ENCODE data around the gene METTL13. TPM values are rescaled to one million over a fixed set of nuclear protein-coding genes. Genes with fewer than 3 reads are reported as not detected.

METTL13 gene
- total and polyA plus RNA-seq, 9 of the 15 experiments (the other 6 are each of a cell fraction or from before 2014, with no cell fraction given) = 18.9 to 78.9 (median 54.9) TPM

DNA sequence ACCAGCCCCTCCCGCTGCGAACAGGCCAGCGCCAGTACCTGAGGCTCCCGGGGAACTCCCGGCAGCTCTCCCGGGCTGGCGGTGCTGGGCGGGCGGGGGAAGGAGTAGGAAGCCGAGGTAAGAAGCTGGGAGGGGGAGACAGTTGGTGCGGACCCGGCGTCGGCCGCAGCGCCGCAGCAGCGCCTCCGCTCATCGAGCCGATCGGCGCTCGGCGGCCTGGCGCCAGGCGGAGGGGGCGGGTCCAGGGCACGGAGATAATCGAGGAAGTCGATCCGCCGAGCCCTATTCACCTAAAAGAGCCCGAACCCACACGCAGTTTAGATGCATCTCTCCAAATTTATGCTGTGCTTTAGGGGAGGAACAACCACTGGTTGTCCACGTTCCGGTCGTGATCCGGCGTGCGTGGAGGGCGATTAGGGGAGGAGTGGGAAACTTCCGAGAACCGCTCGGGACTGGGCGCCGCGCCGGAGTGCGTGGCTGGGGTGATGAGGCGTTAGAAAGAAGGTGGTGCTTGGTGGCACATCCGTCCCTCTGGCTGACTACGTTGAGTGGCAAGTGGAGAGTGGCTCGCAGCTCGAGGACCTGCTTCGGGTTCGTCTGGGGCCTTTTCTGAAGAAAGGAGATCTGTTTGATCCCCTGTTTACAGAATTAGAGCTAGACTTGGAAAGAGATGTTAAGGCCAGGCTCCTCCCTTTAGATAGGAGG lies 39.4 kb upstream of the METTL13 start, which contains the start of gene VAMP4:
Gene VAMP4 (minus strand): TSS at position 194 of the 705 bp plus-strand sequence. CDS start 3,651 bp downstream, outside the sequence.
- in situ Hi-C loops (cut with MboI) (no loop called here), intact Hi-C loops (cut with micrococcal nuclease) (loop anchor here (1.0 to 10.0 kb wide), 5 partner anchors 21 to 257 kb away; partner anchors contain the start of genes METTL13 and PRRC2C)
- H3K4me3 ChIP-seq = peak within 1 kb of the TSS; percentile 92
- H4K20me1 ChIP-seq (replicated peaks; ENCODE audit: control insufficient read depth, insufficient read depth, low read length) = no peaks in the 10 kb centered on the region
- POLR2A ChIA-PET = interaction anchor here (0.7 to 4.6 kb wide), 8 partner anchors 11 to 1831 kb away, joined by 3 to 31 read pairs (median 4); no protein-coding TSS in a partner anchor
- WGBS (ENCODE audit: insufficient coverage, low coverage, missing lambda C conversion rate) = 0% methylated on average over 31 of the region's 57 CpGs
- peaks cover 14% of the 10 kb centered on the region; the same call in 1 of the 3 replicates for H3K36me3 ChIP-seq (ENCODE audit: control insufficient read depth, insufficient read depth, low read length)
- H3K9ac ChIP-seq (ENCODE audit: insufficient read depth in 1 of 2, low read depth in 2 of 2, low read length in 2 of 2) = peak within 1 kb of the TSS; percentile 87 to 98
- H3K79me2 ChIP-seq (ENCODE audit: control insufficient read depth, insufficient read depth, low read length) = peaks cover 41% of the 10 kb centered on the region
- no peaks in the 10 kb centered on the region for H3K9me1 ChIP-seq (ENCODE audit: control insufficient read depth, insufficient read depth, low read length)
- no peaks in the 10 kb centered on the region for H3K9me3 ChIP-seq (replicated peaks; ENCODE audit: control insufficient read depth, insufficient read depth, low read depth, low read length)
- FAIRE-seq (peak; percentile 73), ATAC-seq (peak; percentile 88), DNase-seq (ENCODE audit: extremely low read depth in 1 of 4, low spot score in 3 of 4) (peak; percentile 91 to 94 (median 94))
- peak within 1 kb of the TSS; percentile 94 for H3K27ac ChIP-seq (ENCODE audit: extremely low read depth, low read depth, low read length)
- TSS peak; percentile 85 for BruUV-seq (replicated peaks)
- peak within 1 kb of the TSS; percentile 98 for H3K4me2 ChIP-seq (ENCODE audit: insufficient read depth, low read length)
- peak within 1 kb of the TSS; percentile 99 for H2AFZ ChIP-seq (ENCODE audit: low read depth, low read length)
- no peaks in the 10 kb centered on the region for H3K27me3 ChIP-seq (ENCODE audit: control insufficient read depth in 2 of 2, insufficient read depth in 2 of 2, low read length in 2 of 2)
- H3K4me1 ChIP-seq (replicated peaks in 1 of 2; ENCODE audit: control insufficient read depth in 2 of 2, insufficient read depth in 2 of 2, low read length in 2 of 2) = peaks cover 12 to 27% of the 10 kb centered on the region in 2 experiments; a peak in 4 of 5 replicates
- CTCF ChIA-PET (ENCODE audit: low intra/inter-chr PET ratio) = interaction anchor here (1.1 kb wide), 1 partner anchor 87 kb away, joined by 3 read pairs; no protein-coding TSS in a partner anchor
- peak; percentile 21 to 34; a peak in 1 of 4 replicates for TF ChIP-seq SIX5 (IDR thresholded peaks at IDR 0.05; ENCODE audit: borderline replicate concordance in 1 of 2, insufficient read depth in 1 of 2, low read depth in 1 of 2, low read length in 2 of 2)
- TF ChIP-seq, protein P1, sequence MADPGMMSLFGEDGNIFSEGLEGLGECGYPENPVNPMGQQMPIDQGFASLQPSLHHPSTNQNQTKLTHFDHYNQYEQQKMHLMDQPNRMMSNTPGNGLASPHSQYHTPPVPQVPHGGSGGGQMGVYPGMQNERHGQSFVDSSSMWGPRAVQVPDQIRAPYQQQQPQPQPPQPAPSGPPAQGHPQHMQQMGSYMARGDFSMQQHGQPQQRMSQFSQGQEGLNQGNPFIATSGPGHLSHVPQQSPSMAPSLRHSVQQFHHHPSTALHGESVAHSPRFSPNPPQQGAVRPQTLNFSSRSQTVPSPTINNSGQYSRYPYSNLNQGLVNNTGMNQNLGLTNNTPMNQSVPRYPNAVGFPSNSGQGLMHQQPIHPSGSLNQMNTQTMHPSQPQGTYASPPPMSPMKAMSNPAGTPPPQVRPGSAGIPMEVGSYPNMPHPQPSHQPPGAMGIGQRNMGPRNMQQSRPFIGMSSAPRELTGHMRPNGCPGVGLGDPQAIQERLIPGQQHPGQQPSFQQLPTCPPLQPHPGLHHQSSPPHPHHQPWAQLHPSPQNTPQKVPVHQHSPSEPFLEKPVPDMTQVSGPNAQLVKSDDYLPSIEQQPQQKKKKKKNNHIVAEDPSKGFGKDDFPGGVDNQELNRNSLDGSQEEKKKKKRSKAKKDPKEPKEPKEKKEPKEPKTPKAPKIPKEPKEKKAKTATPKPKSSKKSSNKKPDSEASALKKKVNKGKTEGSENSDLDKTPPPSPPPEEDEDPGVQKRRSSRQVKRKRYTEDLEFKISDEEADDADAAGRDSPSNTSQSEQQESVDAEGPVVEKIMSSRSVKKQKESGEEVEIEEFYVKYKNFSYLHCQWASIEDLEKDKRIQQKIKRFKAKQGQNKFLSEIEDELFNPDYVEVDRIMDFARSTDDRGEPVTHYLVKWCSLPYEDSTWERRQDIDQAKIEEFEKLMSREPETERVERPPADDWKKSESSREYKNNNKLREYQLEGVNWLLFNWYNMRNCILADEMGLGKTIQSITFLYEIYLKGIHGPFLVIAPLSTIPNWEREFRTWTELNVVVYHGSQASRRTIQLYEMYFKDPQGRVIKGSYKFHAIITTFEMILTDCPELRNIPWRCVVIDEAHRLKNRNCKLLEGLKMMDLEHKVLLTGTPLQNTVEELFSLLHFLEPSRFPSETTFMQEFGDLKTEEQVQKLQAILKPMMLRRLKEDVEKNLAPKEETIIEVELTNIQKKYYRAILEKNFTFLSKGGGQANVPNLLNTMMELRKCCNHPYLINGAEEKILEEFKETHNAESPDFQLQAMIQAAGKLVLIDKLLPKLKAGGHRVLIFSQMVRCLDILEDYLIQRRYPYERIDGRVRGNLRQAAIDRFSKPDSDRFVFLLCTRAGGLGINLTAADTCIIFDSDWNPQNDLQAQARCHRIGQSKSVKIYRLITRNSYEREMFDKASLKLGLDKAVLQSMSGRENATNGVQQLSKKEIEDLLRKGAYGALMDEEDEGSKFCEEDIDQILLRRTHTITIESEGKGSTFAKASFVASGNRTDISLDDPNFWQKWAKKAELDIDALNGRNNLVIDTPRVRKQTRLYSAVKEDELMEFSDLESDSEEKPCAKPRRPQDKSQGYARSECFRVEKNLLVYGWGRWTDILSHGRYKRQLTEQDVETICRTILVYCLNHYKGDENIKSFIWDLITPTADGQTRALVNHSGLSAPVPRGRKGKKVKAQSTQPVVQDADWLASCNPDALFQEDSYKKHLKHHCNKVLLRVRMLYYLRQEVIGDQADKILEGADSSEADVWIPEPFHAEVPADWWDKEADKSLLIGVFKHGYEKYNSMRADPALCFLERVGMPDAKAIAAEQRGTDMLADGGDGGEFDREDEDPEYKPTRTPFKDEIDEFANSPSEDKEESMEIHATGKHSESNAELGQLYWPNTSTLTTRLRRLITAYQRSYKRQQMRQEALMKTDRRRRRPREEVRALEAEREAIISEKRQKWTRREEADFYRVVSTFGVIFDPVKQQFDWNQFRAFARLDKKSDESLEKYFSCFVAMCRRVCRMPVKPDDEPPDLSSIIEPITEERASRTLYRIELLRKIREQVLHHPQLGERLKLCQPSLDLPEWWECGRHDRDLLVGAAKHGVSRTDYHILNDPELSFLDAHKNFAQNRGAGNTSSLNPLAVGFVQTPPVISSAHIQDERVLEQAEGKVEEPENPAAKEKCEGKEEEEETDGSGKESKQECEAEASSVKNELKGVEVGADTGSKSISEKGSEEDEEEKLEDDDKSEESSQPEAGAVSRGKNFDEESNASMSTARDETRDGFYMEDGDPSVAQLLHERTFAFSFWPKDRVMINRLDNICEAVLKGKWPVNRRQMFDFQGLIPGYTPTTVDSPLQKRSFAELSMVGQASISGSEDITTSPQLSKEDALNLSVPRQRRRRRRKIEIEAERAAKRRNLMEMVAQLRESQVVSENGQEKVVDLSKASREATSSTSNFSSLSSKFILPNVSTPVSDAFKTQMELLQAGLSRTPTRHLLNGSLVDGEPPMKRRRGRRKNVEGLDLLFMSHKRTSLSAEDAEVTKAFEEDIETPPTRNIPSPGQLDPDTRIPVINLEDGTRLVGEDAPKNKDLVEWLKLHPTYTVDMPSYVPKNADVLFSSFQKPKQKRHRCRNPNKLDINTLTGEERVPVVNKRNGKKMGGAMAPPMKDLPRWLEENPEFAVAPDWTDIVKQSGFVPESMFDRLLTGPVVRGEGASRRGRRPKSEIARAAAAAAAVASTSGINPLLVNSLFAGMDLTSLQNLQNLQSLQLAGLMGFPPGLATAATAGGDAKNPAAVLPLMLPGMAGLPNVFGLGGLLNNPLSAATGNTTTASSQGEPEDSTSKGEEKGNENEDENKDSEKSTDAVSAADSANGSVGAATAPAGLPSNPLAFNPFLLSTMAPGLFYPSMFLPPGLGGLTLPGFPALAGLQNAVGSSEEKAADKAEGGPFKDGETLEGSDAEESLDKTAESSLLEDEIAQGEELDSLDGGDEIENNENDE (IDR thresholded peaks at IDR 0.05; ENCODE audit: low read depth, low read length) = no peak
- peak in 1 of 2 experiments; percentile 45; a peak in 1 of 4 replicates for TF ChIP-seq ETV6 (IDR thresholded peaks at IDR 0.05; ENCODE audit: borderline replicate concordance in 1 of 2, low read depth in 2 of 2, low read length in 1 of 2)
- no peak for TF ChIP-seq ETV6 (CRISPR knock-in tag; IDR thresholded peaks at IDR 0.05; ENCODE audit: borderline replicate concordance)
- peak; percentile 94 for TF ChIP-seq TAF7 (tag; IDR thresholded peaks at IDR 0.05)
- TF ChIP-seq ZNF263 (CRISPR knock-in tag; IDR thresholded peaks at IDR 0.05; ENCODE audit: borderline replicate concordance) = peak; percentile 61; the same call in 1 of the 2 replicates
- no peak for TF ChIP-seq EHMT2 (IDR thresholded peaks at IDR 0.05)
- TF ChIP-seq ZBTB1 (CRISPR knock-in tag; IDR thresholded peaks at IDR 0.05; ENCODE audit: borderline replicate concordance, low read depth) = 0 out of 2 replicates have a peak, but pooled peaks have one; percentile 22
- no peak for TF ChIP-seq FOXK1 (CRISPR knock-in tag; IDR thresholded peaks at IDR 0.05; ENCODE audit: borderline replicate concordance)
